HCT116 (cell line): ENCODE measurements around the gene UBE2E3. TPM values are rescaled to one million over a fixed set of nuclear protein-coding genes. Genes with fewer than 3 reads are reported as not detected.

Source experiments
- ATAC-seq: fragments of 200-7000 bp; cut with Tn5 transposase; 2 replicates; pipeline ENCODE4 v1.9.1; 2020; ENCODE audit warnings: mild to moderate bottlenecking, moderate library complexity
- BruUV-seq: library from RNA; stranded (reverse); fragments of 400-500 nt; replicated peaks from 2 replicates; lab custom pipeline; 2021; lab: Mats Ljungman, UMichigan
- CTCF ChIA-PET: fragments of 300-600 bp; sonication (Branson Sonifier 250); formaldehyde crosslinking; loops from one replicate; lab custom pipeline; 2021; ENCODE audit warnings: antibody characterized with exemption; lab: Charles Lee
- POLR2A ChIA-PET: fragments of 300-600, 350-600 bp; sonication (Branson Sonifier 250); formaldehyde crosslinking; loops from one replicate; lab custom pipeline; 2021; ENCODE audit warnings: antibody characterized with exemption; lab: Charles Lee
- RAD21 ChIA-PET, 2 experiments: fragments of 300-600 bp; sonication (Branson Sonifier 250); formaldehyde crosslinking; loops; one replicate each; lab custom pipeline; 2023; ENCODE audit warnings: low total read pairs in 2 of 2; ENCODE audit not compliant: uncharacterized antibody in 2 of 2, unreplicated experiment in 2 of 2, low non-redundant PET in 1 of 2; lab: Charles Lee
- DNase-seq: peaks from one replicate; pipeline ENCODE4 v3.0.0-alpha.2; 2010; ENCODE audit warnings: low read depth, low spot score
- H2AFZ ChIP-seq: fragments of 200-600 bp; shearing (Covaris generic), sonication (generic); 2 replicates; pipeline ENCODE4 v1.6.1; 2017; ENCODE audit warnings: low read depth, mixed run types, mixed read lengths, antibody characterized with exemption, low read length; ENCODE audit not compliant: poor library complexity, severe bottlenecking
- H3K27ac ChIP-seq: 2 replicates; pipeline ENCODE4 v1.5.1; 2012; ENCODE audit warnings: low read depth, low read length
- H3K27me3 ChIP-seq: fragments of 200-600 bp; sonication (generic); 2 replicates; pipeline ENCODE4 v1.6.1; 2016; ENCODE audit warnings: mixed run types, low read length, mixed read lengths; ENCODE audit not compliant: insufficient read depth
- H3K36me3 ChIP-seq, 2 experiments: fragments of 200-500 bp in 1 of 2; fragments of 200-600 bp in 1 of 2; sonication (Bioruptor generic) in 1 of 2; sonication (generic) in 1 of 2; 2 replicates each; pipeline versions ENCODE4 v1.5.1 to v1.6.1; 2014 to 2016; ENCODE audit warnings: low read length in 2 of 2, inconsistent platforms in 1 of 2, mixed read lengths in 1 of 2, mixed run types in 1 of 2; ENCODE audit not compliant: insufficient read depth in 2 of 2, control insufficient read depth in 1 of 2
- H3K4me1 ChIP-seq, 2 experiments: fragments of 200-600 bp in 1 of 2; sonication (generic) in 1 of 2; 2 replicates each; pipeline versions ENCODE4 v1.5.1 to v1.6.1; 2012 to 2017; ENCODE audit warnings: low read length in 2 of 2, inconsistent platforms in 1 of 2, mild to moderate bottlenecking in 1 of 2, mixed read lengths in 1 of 2, mixed run types in 1 of 2, moderate library complexity in 1 of 2; ENCODE audit not compliant: insufficient read depth in 2 of 2, control insufficient read depth in 1 of 2
- H3K4me2 ChIP-seq: fragments of 200-600 bp; sonication (generic); 2 replicates; pipeline ENCODE4 v1.6.1; 2017; ENCODE audit warnings: mixed run types, low read length, mixed read lengths
- H3K4me3 ChIP-seq, 2 experiments: fragments of 200-600 bp in 1 of 2; sonication (generic) in 1 of 2; replicated peaks in 1 of 2; 2 replicates each; pipeline ENCODE4 v1.5.1; 2011 to 2016; ENCODE audit warnings: low read length in 2 of 2, control low read depth in 1 of 2, low read depth in 1 of 2, mild to moderate bottlenecking in 1 of 2, mixed read lengths in 1 of 2, mixed run types in 1 of 2
- H3K79me2 ChIP-seq: fragments of 200-600 bp; sonication (generic); 2 replicates; pipeline ENCODE4 v1.6.1; 2017; ENCODE audit warnings: mild to moderate bottlenecking, mixed run types, low read length, moderate library complexity, mixed read lengths; ENCODE audit not compliant: insufficient read depth
- H3K9ac ChIP-seq: fragments of 200-600 bp; sonication (generic); 2 replicates; pipeline ENCODE4 v1.6.1; 2016; ENCODE audit warnings: low read length, mixed read lengths
- H3K9me2 ChIP-seq: fragments of 200-600 bp; sonication (generic), shearing (Covaris generic); 2 replicates; pipeline ENCODE4 v1.6.1; 2017; ENCODE audit warnings: mixed run types, mild to moderate bottlenecking, moderate library complexity; ENCODE audit not compliant: insufficient read depth
- H3K9me3 ChIP-seq, 2 experiments: fragments of 200-500 bp in 1 of 2; fragments of 200-600 bp in 1 of 2; sonication (Bioruptor generic) in 1 of 2; sonication (generic) in 1 of 2; 2 replicates each; pipeline ENCODE4 v1.6.1; 2014 to 2017; ENCODE audit warnings: low read length in 2 of 2, mixed read lengths in 2 of 2, inconsistent platforms in 1 of 2, low read depth in 1 of 2, mild to moderate bottlenecking in 1 of 2, mixed run types in 1 of 2, moderate library complexity in 1 of 2; ENCODE audit not compliant: control insufficient read depth in 1 of 2, insufficient read depth in 1 of 2
- H4K20me1 ChIP-seq: fragments of 200-600 bp; sonication (generic), shearing (Covaris generic); 2 replicates; pipeline ENCODE4 v1.6.1; 2017; ENCODE audit warnings: mixed run types, mild to moderate bottlenecking, moderate library complexity; ENCODE audit not compliant: insufficient read depth
- ATF3 ChIP-seq: IDR thresholded peaks from 2 replicates; pipeline ENCODE4 v1.6.1; 2012
- CBX3 ChIP-seq: IDR thresholded peaks from 2 replicates; pipeline ENCODE4 v1.6.1; 2012; ENCODE audit warnings: low read depth
- CEBPB ChIP-seq: IDR thresholded peaks from 2 replicates; pipeline ENCODE4 v1.6.1; 2012; ENCODE audit warnings: low read depth
- EGR1 ChIP-seq: IDR thresholded peaks from 2 replicates; pipeline ENCODE4 v1.6.1; 2012; ENCODE audit warnings: low read depth
- ELF1 ChIP-seq: IDR thresholded peaks from 2 replicates; pipeline ENCODE4 v1.6.1; 2012; ENCODE audit warnings: low read depth, borderline replicate concordance
- EZH2phosphoT487 ChIP-seq: fragments of 200-600 bp; IDR thresholded peaks from 2 replicates; pipeline ENCODE4 v1.6.1; 2018; ENCODE audit warnings: antibody characterized with exemption, borderline replicate concordance
- FOSL1 ChIP-seq: IDR thresholded peaks from 2 replicates; pipeline ENCODE4 v1.6.1; 2012; ENCODE audit warnings: low read depth
- JUND ChIP-seq: IDR thresholded peaks from 2 replicates; pipeline ENCODE4 v1.6.1; 2012
- MAX ChIP-seq: IDR thresholded peaks from 2 replicates; pipeline ENCODE4 v1.6.1; 2012
- POLR2A ChIP-seq: IDR thresholded peaks from 2 replicates; pipeline ENCODE4 v1.7.0; 2011; ENCODE audit warnings: borderline replicate concordance; ENCODE audit not compliant: insufficient read depth, insufficient read length; ENCODE audit errors: extremely low read depth
- POLR2AphosphoS5 ChIP-seq: IDR thresholded peaks from 2 replicates; pipeline ENCODE4 v1.6.1; 2011; ENCODE audit warnings: mild to moderate bottlenecking, low read depth, low read length, moderate library complexity
- SIN3A ChIP-seq: IDR thresholded peaks from 2 replicates; pipeline ENCODE4 v1.6.1; 2012; ENCODE audit warnings: low read depth
- SP1 ChIP-seq: IDR thresholded peaks from 2 replicates; pipeline ENCODE4 v1.6.1; 2012; ENCODE audit warnings: low read depth
- SRF ChIP-seq: IDR thresholded peaks from 2 replicates; pipeline ENCODE4 v1.6.1; 2012; ENCODE audit warnings: low read depth
- TCF7L2 ChIP-seq: IDR thresholded peaks from 2 replicates; pipeline ENCODE4 v1.7.0; 2011; ENCODE audit warnings: borderline replicate concordance, inconsistent platforms; ENCODE audit not compliant: insufficient read depth, insufficient read length; ENCODE audit errors: extremely low read depth
- YY1 ChIP-seq: IDR thresholded peaks from 2 replicates; pipeline ENCODE4 v1.6.1; 2011; ENCODE audit warnings: low read length, low read depth, moderate library complexity, mild to moderate bottlenecking; ENCODE audit not compliant: insufficient replicate concordance; ENCODE audit errors: extremely low read depth
- ZBTB33 ChIP-seq: IDR thresholded peaks from 2 replicates; pipeline ENCODE4 v1.6.1; 2011; ENCODE audit warnings: mild to moderate bottlenecking, low read length, moderate library complexity; ENCODE audit not compliant: insufficient replicate concordance; ENCODE audit errors: extremely low read depth
- ZFX ChIP-seq: fragments of 450-650 bp; IDR thresholded peaks from 2 replicates; pipeline ENCODE4 v1.6.1; 2017
- intact Hi-C: fragments of 100-400 bp; cut with micrococcal nuclease; formaldehyde crosslinking; loops from 2 replicates; pipeline ENCODE4 v1.10.0; 2022
- total RNA-seq: library from RNA; stranded (reverse); gene quantifications from one replicate; pipeline ENCODE4 v1.2.1, GENCODE V29; 2021; ENCODE audit not compliant: unreplicated experiment

The UBE2E3 gene
- total RNA-seq, 1 experiment from 2014 or later: 64.2 TPM

- H3K9me3 ChIP-seq: no peaks in the 10 kb centered on the region
- no peak overlapping the region for H3K9ac ChIP-seq
- intact Hi-C loops: no loop called here
- H2AFZ ChIP-seq: no peak overlapping the region
- ChIA-PET CTCF (no interaction called here), POLR2A (no interaction called here), RAD21 (no interaction called here)
- no peaks in the 10 kb centered on the region for H4K20me1 ChIP-seq
- no TSS peak for BruUV-seq
- ATAC-seq: no peak
- TF ChIP-seq SIN3A (no peak), MAX (no peak)
- no peaks in the 10 kb centered on the region for H3K36me3 ChIP-seq
- peaks cover 54% of the 10 kb centered on the region for H3K79me2 ChIP-seq
- H3K4me3 ChIP-seq: no peak overlapping the region
- DNase-seq: no peak
- no peaks in the 10 kb centered on the region for H3K9me2 ChIP-seq
- no peak overlapping the region for H3K4me2 ChIP-seq
- no peaks in the 10 kb centered on the region for H3K27me3 ChIP-seq
- H3K27ac ChIP-seq: no peak overlapping the region
- H3K4me1 ChIP-seq: peaks cover 0 to 5% of the 10 kb centered on the region in 2 experiments; a peak in 2 of 4 replicates
These were observed 61.3 kb downstream of the UBE2E3 start for GRCh38 chr2:181041661-181042060.

- H4K20me1 ChIP-seq: no peaks in the 10 kb centered on the region
- H3K4me3 ChIP-seq: no peak overlapping the region
- H3K4me1 ChIP-seq: no peaks in the 10 kb centered on the region
- ChIA-PET POLR2A (no interaction called here), RAD21 (no interaction called here), CTCF (no interaction called here)
- no peak overlapping the region for H3K4me2 ChIP-seq
- H2AFZ ChIP-seq: no peak overlapping the region
- no peaks in the 10 kb centered on the region for H3K27me3 ChIP-seq
- H3K79me2 ChIP-seq: peaks cover 45% of the 10 kb centered on the region
- no peak overlapping the region for H3K9ac ChIP-seq
- H3K9me3 ChIP-seq: no peaks in the 10 kb centered on the region
- no peaks in the 10 kb centered on the region for H3K9me2 ChIP-seq
- BruUV-seq: no TSS peak
- no peak overlapping the region for H3K27ac ChIP-seq
- intact Hi-C loops: no loop called here
- ATAC-seq (no peak), DNase-seq (no peak)
- H3K36me3 ChIP-seq: no peaks in the 10 kb centered on the region
- TF ChIP-seq ZBTB33: no peak
- TF ChIP-seq EZH2phosphoT487: no peak
- TF ChIP-seq ZFX: no peak
- TF ChIP-seq TCF7L2: no peak
- TF ChIP-seq FOSL1: no peak
- TF ChIP-seq CEBPB: no peak
- TF ChIP-seq ELF1: no peak
- TF ChIP-seq YY1: no peak
- no peak for TF ChIP-seq EGR1
- TF ChIP-seq JUND: no peak
- no peak for TF ChIP-seq SRF
- no peak for TF ChIP-seq POLR2AphosphoS5
- no peak for TF ChIP-seq POLR2A
- no peak for TF ChIP-seq MAX
- TF ChIP-seq CBX3: no peak
- TF ChIP-seq SP1: no peak
- TF ChIP-seq ATF3: no peak
These were observed 62.3 kb downstream of the UBE2E3 start for GRCh38 chr2:181042706-181043105.
